Vagina (tissue), 2 donors: ENCODE data around the gene PNLIPRP3.

Experiments
- CTCF ChIP-seq, 3 experiments: fragments of 450-650 bp in 2 of 3; fragments of 200-600 bp in 1 of 3; sonication (generic) in 1 of 3; IDR thresholded peaks; one replicate each; pipeline ENCODE4 v1.5.1; 2017 to 2019; ENCODE audit warnings: antibody characterized with exemption in 3 of 3, mild to moderate bottlenecking in 2 of 3, moderate library complexity in 2 of 3
- POLR2A ChIP-seq, 2 donors: fragments of 450-650 bp; IDR thresholded peaks; one replicate each; pipeline ENCODE4 v1.6.1; 2017; ENCODE audit warnings: antibody characterized with exemption in 2 of 2, mild to moderate bottlenecking in 2 of 2, moderate library complexity in 2 of 2
- POLR2AphosphoS5 ChIP-seq, 2 donors: sonication (generic); formaldehyde crosslinking; IDR thresholded peaks; one replicate each; pipeline ENCODE4 v1.9.0; 2017; ENCODE audit warnings: antibody characterized with exemption in 2 of 2, mild to moderate bottlenecking in 2 of 2, low read depth in 1 of 2; ENCODE audit not compliant: insufficient read depth in 1 of 2

- TF ChIP-seq CTCF (IDR thresholded peaks at IDR 0.05) (no peak), POLR2A (IDR thresholded peaks at IDR 0.05) (no peak), POLR2AphosphoS5 (IDR thresholded peaks at IDR 0.05; ENCODE audit: insufficient read depth in 1 of 2, low read depth in 1 of 2) (no peak)
These were observed 5.8 kb upstream of the PNLIPRP3 start for GRCh38 chr10:116421815-116422214.
